Pulmonary artery endothelial cell (primary cell): Measurements from ENCODE around the gene IL1R1. TPM values are rescaled to one million over a fixed set of nuclear protein-coding genes. Genes with fewer than 3 reads are reported as not detected.
"Not testable (repeated sequence)": the region's sequence is repeated elsewhere in the genome, so short reads cannot be mapped to it uniquely, and the experiment has no call there.

Experiments used
- DNase-seq: peaks from one replicate; pipeline ENCODE4 v3.0.0-alpha.2; 2011; ENCODE audit warnings: low read depth, low spot score
- total RNA-seq: library from RNA; depleted of rRNA; stranded (reverse); fragments of >200 nt; gene quantifications from 2 replicates; pipeline ENCODE4 v1.2.3, GENCODE V29; 2014

Gene IL1R1
- total RNA-seq: 5.5 and 17.3 TPM in 2 replicates

- no peak for DNase-seq
Measured at GRCh38 chr2:102141970-102142828, at the start of gene IL1R1. Gene IL1R1, plus strand, starts transcription at chr2:102142746. Its CDS starts 14,979 bp downstream, at chr2:102157725.

- no peak for DNase-seq
Measured at GRCh38 chr2:102093662-102094061, 48.9 kb upstream of the IL1R1 start.

GRCh38 chr2:102094917-102095316 is 47.6 kb upstream of the IL1R1 start:
- peak; percentile 5 for DNase-seq

- DNase-seq: no peak
Measured at GRCh38 chr2:102096103-102096502, 46.4 kb upstream of the IL1R1 start.

- no peak for DNase-seq
Measured at GRCh38 chr2:102098756-102099155, 43.8 kb upstream of the IL1R1 start.

GRCh38 chr2:102099536-102100298 is 42.8 kb upstream of the IL1R1 start:
- DNase-seq: no peak

GRCh38 chr2:102100371-102101096 is 42.0 kb upstream of the IL1R1 start:
- DNase-seq: no peak

GRCh38 chr2:102101097-102101848 is 41.3 kb upstream of the IL1R1 start:
- DNase-seq: no peak

- no peak for DNase-seq
Measured at GRCh38 chr2:102101849-102102635, 40.5 kb upstream of the IL1R1 start.

GRCh38 chr2:102102636-102102948 is 40.0 kb upstream of the IL1R1 start:
- DNase-seq: not testable (repeated sequence)

GRCh38 chr2:102103284-102103683 is 39.3 kb upstream of the IL1R1 start:
- DNase-seq: no peak

GRCh38 chr2:102103992-102104871 is 38.3 kb upstream of the IL1R1 start:
- DNase-seq: no peak

GRCh38 chr2:102106133-102106556 is 36.4 kb upstream of the IL1R1 start:
- no peak for DNase-seq

GRCh38 chr2:102106813-102107740 is 35.5 kb upstream of the IL1R1 start:
- DNase-seq: not testable (repeated sequence)

GRCh38 chr2:102107741-102108070 is 34.8 kb upstream of the IL1R1 start:
- DNase-seq: no peak

- no peak for DNase-seq
Measured at GRCh38 chr2:102109016-102109415, 33.5 kb upstream of the IL1R1 start.

- DNase-seq: no peak
Measured at GRCh38 chr2:102110171-102110570, 32.4 kb upstream of the IL1R1 start.

GRCh38 chr2:102110596-102111334 is 31.8 kb upstream of the IL1R1 start:
- no peak for DNase-seq
